Body of pancreas (tissue), 4 donors: ENCODE measurements around the gene KLC3. TPM values are rescaled to one million over a fixed set of nuclear protein-coding genes. Genes with fewer than 3 reads are reported as not detected.

Experiments
- ATAC-seq: fragments of 150-250 bp; one replicate; pipeline ENCODE4 v1.9.1; 2016
- DNase-seq, 4 donors: peaks; one replicate each; pipeline ENCODE4 v3.0.0-alpha.2; 2019
- H3K27ac ChIP-seq, 4 donors: fragments of 200-600 bp; sonication (generic); 1 replicate in 3 of 4; 2 replicates in 1 of 4; pipeline versions ENCODE4 v1.5.1 to v1.6.1; 2016 to 2019; ENCODE audit warnings: mild to moderate bottlenecking in 1 of 4, mixed read lengths in 1 of 4, moderate library complexity in 1 of 4
- H3K27me3 ChIP-seq, 2 donors: fragments of 200-600 bp; sonication (generic); one replicate each; pipeline ENCODE4 v1.6.0; 2016; ENCODE audit warnings: mild to moderate bottlenecking in 1 of 2
- H3K36me3 ChIP-seq, 2 donors: fragments of 200-600 bp; sonication (generic); replicated peaks in 1 of 2; 2 replicates each; pipeline ENCODE4 v1.5.1; 2016; ENCODE audit warnings: low read depth in 2 of 2; ENCODE audit not compliant: insufficient read depth in 1 of 2
- H3K4me1 ChIP-seq: fragments of 200-600 bp; sonication (generic); one replicate; pipeline ENCODE4 v1.6.0; 2016
- H3K4me3 ChIP-seq, 2 donors: fragments of 200-600 bp; sonication (generic); 1 replicate in 1 of 2; 2 replicates in 1 of 2; pipeline ENCODE4 v1.5.1; 2016 to 2019
- H3K9me3 ChIP-seq, 3 donors: fragments of 200-600 bp; sonication (generic); 1 replicate in 2 of 3; 2 replicates in 1 of 3; pipeline ENCODE4 v1.5.1; 2016
- POLR2A ChIP-seq, 3 donors: fragments of 450-650 bp; IDR thresholded peaks; one replicate each; pipeline ENCODE4 v1.6.1; 2016; ENCODE audit warnings: antibody characterized with exemption in 3 of 3, mild to moderate bottlenecking in 2 of 3
- WGBS, 2 donors: methylation state at CpG; one replicate each; pipeline ENCODE4 v1.1.5; 2017; 5-methylcytosine and 5-hydroxymethylcytosine counted together
- intact Hi-C: fragments of 100-400 bp; cut with DNase I; formaldehyde crosslinking; loops from one replicate; pipeline ENCODE4 v1.15.1; 2023
- total RNA-seq, 2 donors: library from RNA; depleted of rRNA; stranded (reverse); fragments of >200 nt; gene quantifications; one replicate each; pipeline ENCODE4 v1.1.0, GENCODE V29; 2016
- TF ChIP-seq, protein P1 (sequence below), 7 experiments: fragments of 450-650 bp in 4 of 7; fragments of 200-600 bp in 3 of 7; sonication (generic) in 3 of 7; IDR thresholded peaks; one replicate each; pipeline ENCODE4 v1.5.1; 2016 to 2019; ENCODE audit warnings: antibody characterized with exemption in 7 of 7

KLC3 gene
- total RNA-seq, 2 donors from 2014 or later: 1.3 to 11.7 TPM

- ATAC-seq: no peak
- intact Hi-C loops: no loop called here
- TF ChIP-seq, protein P1, sequence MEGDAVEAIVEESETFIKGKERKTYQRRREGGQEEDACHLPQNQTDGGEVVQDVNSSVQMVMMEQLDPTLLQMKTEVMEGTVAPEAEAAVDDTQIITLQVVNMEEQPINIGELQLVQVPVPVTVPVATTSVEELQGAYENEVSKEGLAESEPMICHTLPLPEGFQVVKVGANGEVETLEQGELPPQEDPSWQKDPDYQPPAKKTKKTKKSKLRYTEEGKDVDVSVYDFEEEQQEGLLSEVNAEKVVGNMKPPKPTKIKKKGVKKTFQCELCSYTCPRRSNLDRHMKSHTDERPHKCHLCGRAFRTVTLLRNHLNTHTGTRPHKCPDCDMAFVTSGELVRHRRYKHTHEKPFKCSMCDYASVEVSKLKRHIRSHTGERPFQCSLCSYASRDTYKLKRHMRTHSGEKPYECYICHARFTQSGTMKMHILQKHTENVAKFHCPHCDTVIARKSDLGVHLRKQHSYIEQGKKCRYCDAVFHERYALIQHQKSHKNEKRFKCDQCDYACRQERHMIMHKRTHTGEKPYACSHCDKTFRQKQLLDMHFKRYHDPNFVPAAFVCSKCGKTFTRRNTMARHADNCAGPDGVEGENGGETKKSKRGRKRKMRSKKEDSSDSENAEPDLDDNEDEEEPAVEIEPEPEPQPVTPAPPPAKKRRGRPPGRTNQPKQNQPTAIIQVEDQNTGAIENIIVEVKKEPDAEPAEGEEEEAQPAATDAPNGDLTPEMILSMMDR (IDR thresholded peaks at IDR 0.05): no peak
- TF ChIP-seq POLR2A (IDR thresholded peaks at IDR 0.05): no peak
- no peaks in the 10 kb centered on the region for H3K9me3 ChIP-seq
- DNase-seq: no peak
- H3K4me1 ChIP-seq: peaks cover 7% of the 10 kb centered on the region
- no peaks in the 10 kb centered on the region for H3K27me3 ChIP-seq
- no peak overlapping the region for H3K27ac ChIP-seq
- no peak overlapping the region for H3K4me3 ChIP-seq
- WGBS, 2 donors: 58 to 74% methylated on average over 6 to 15 of the region's 15 CpGs
- no peaks in the 10 kb centered on the region for H3K36me3 ChIP-seq
Measured at GRCh38 chr19:45345506-45345860, 4.9 kb downstream of the KLC3 start.

GRCh38 chr19:45346449-45346848 is 5.9 kb downstream of the KLC3 start:
- Histone ChIP-seq H3K9me3 (no peaks in the 10 kb centered on the region), H3K4me3 (no peak overlapping the region), H3K27me3 (no peaks in the 10 kb centered on the region), H3K4me1 (no peaks in the 10 kb centered on the region), H3K27ac (no peak overlapping the region), H3K36me3 (no peaks in the 10 kb centered on the region)
- ATAC-seq: no peak
- no peak for TF ChIP-seq POLR2A (IDR thresholded peaks at IDR 0.05)
- TF ChIP-seq, protein P1 (IDR thresholded peaks at IDR 0.05): no peak
- intact Hi-C loops: no loop called here
- WGBS, 2 donors: 35% methylated on average over 27 of the region's 27 CpGs; no CpG with 5 or more reads in 1 of the 2 donors
- DNase-seq: peak in 2 of 4 donors; percentile 18 to 40

DNA sequence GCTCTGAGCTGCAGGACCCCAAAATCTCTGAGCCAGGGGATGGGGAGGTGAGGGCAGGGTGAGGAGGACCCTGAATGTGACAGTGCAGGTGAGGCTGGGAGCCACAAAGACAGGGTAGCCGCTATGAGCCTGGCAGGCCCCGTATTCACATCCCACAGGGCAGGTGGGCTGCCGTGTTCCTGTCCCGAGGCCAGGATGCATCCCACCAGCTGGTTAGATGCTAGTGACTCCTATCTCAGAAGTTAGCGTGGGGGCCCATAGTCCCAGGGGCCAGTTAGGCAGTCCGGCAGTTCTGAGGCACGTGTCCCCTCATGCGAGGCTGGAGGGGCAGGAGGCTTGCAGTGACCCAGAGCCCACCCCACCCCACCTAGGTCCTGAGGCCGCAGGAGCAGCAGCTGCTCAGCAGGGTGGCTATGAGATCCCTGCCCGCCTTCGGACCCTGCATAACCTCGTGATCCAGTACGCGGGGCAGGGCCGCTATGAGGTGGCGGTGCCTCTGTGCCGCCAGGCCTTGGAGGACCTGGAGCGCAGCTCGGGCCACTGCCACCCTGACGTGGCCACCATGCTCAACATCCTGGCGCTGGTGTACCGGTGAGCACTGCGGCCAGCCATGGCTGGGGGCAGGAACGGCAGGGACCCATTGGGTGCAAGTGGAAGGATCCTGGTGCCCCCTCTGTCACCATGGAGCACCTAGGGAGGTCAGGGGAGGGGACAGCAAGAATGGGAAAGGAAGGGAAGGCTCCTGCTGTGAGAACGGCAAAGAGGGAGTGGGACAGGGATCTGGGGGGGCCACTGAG is 7.2 kb downstream of the KLC3 start:
- DNase-seq: no peak
- no peaks in the 10 kb centered on the region for H3K27me3 ChIP-seq
- intact Hi-C loops: no loop called here
- no peaks in the 10 kb centered on the region for H3K4me1 ChIP-seq
- no peak for ATAC-seq
- WGBS, 2 donors: 54 to 69% methylated on average over 5 to 25 of the region's 25 CpGs
- no peaks in the 10 kb centered on the region for H3K9me3 ChIP-seq
- H3K36me3 ChIP-seq: no peaks in the 10 kb centered on the region
- H3K27ac ChIP-seq: no peak overlapping the region
- TF ChIP-seq POLR2A (IDR thresholded peaks at IDR 0.05): no peak
- TF ChIP-seq, protein P1 (IDR thresholded peaks at IDR 0.05): no peak
- H3K4me3 ChIP-seq: no peak overlapping the region

DNA sequence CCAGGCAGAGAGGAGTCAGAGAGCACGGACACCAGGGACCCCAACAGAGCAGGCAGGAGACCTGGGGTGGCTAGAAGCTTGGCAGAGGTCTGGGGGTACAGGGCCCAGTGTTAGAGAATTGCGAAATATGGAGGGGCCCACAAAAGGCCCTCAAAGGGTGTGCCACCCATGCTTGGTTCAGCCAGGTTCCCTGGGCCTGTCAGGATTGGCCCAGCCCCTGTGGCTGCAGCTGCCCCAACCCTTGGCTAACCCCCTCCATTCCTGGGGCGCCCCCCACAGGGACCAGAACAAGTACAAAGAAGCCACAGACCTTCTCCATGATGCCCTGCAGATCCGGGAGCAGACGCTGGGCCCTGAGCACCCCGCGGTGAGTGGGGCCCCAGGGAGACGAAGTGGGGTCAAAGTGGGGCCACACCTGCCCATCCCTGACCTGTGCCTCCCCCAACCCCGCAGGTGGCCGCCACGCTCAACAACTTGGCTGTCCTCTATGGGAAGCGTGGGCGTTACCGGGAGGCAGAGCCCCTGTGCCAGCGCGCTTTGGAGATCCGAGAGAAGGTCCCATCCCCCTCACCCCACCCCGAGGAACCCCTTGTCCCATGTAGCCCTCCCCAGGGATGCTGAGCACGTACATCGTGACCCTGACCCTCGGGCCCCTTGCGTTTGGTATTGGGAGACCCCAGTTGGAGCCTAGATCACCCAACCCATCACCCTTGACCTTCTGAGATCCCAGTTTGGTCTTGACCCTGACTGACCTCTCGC is 8.0 kb downstream of the KLC3 start:
- DNase-seq (no peak), ATAC-seq (no peak)
- Histone ChIP-seq H3K27me3 (no peaks in the 10 kb centered on the region), H3K4me3 (no peak overlapping the region), H3K27ac (no peak overlapping the region), H3K4me1 (no peaks in the 10 kb centered on the region), H3K36me3 (no peaks in the 10 kb centered on the region), H3K9me3 (no peaks in the 10 kb centered on the region)
- TF ChIP-seq, protein P1 (IDR thresholded peaks at IDR 0.05): no peak
- TF ChIP-seq POLR2A (IDR thresholded peaks at IDR 0.05): no peak
- WGBS, 2 donors: 69 to 77% methylated on average over 2 to 17 of the region's 23 CpGs
- intact Hi-C loops: no loop called here
